Measurements from ENCODE around the gene GIPC3. TPM values are rescaled to one million over a fixed set of nuclear protein-coding genes. Genes with fewer than 3 reads are reported as not detected.

Gene GIPC3, protein sequence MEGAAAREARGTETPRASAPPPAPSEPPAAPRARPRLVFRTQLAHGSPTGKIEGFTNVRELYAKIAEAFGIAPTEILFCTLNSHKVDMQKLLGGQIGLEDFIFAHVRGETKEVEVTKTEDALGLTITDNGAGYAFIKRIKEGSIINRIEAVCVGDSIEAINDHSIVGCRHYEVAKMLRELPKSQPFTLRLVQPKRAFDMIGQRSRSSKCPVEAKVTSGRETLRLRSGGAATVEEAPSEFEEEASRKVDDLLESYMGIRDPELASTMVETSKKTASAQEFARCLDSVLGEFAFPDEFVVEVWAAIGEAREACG
- 1 to 10 TPM in 1 of 4 donors, under 1 TPM in 2, not detected in 1; 0.54 to 1.1 (median 0.62) TPM for polyA plus RNA-seq
- long read RNA-seq, donor 1: 0 reads
- long read RNA-seq, donor 2: 0 reads
- long read RNA-seq, donor 3: 0 reads
- long read RNA-seq, donor 4: 0 reads
- long read RNA-seq, donor 5: 0 reads
- long read RNA-seq, donor 6, full-length matches to known transcripts: 1 of 1 reads
- long read RNA-seq, donor 6, partial matches to known transcripts: 0 of 1 reads
- long read RNA-seq, donor 6, other reads (novel, unspliced or antisense): 0 of 1 reads
- long read RNA-seq, donor 7, full-length matches to known transcripts: 1 of 1 reads
- long read RNA-seq, donor 7, partial matches to known transcripts: 0 of 1 reads
- long read RNA-seq, donor 7, other reads (novel, unspliced or antisense): 0 of 1 reads
- long read RNA-seq, donor 8: 0 reads
- long read RNA-seq, donor 9: 0 reads
- long read RNA-seq, donor 10: 0 reads

DNA sequence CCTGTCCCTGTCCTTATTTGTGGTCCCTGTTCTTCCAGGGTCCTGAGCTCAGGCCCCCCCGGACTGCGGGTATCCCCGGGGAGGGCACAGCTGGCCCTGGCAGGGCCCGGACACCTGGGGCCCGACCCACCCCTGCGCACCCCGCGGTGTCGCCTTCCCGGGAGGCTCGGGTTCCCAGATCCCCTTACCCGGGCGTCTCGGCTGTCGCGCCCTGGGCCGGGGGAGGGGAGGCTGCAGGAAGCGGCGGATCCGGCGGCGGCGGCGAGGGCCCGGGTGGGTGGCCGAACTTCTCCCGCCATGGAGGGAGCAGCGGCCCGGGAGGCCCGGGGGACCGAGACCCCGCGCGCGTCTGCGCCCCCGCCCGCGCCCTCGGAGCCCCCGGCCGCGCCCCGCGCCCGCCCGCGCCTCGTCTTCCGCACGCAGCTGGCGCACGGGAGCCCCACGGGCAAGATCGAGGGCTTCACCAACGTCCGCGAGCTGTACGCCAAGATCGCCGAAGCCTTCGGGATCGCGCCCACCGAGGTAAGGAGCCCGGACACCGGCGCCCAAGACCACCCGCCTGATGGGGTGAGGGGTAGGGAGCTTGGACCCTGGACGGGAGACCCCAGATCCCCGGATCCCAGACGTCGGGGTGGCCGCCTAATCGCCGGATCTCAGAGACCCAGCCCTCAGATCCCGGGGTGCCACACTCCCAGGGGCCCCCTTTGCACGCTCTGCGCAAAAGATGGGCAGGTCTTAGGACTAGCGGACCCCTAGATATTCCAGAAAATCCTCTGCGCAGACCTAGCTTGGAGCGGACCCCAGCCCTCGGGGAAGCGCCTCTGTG lies at the start of gene GIPC3:
Gene GIPC3 (plus strand): TSS at position 178 of the 826 bp plus-strand sequence. CDS start 120 bp downstream, at position 298.
- peaks cover 0 to 3% (median 0%) of the 10 kb centered on the region in 3 donors for H3K4me1 ChIP-seq (ENCODE audit: control insufficient read depth in 3 of 3, insufficient read depth in 2 of 3, low read depth in 1 of 3, low read length in 2 of 3)
- no peaks in the 10 kb centered on the region for H3K9me3 ChIP-seq (ENCODE audit: control insufficient read depth in 2 of 2, insufficient read depth in 1 of 2, low read depth in 1 of 2, low read length in 1 of 2)
- H3K36me3 ChIP-seq (ENCODE audit: control insufficient read depth in 3 of 3, insufficient read depth in 2 of 3, low read depth in 1 of 3, low read length in 3 of 3): no peaks in the 10 kb centered on the region
- peaks cover 0 to 32% (median 0%) of the 10 kb centered on the region in 3 donors for H3K27me3 ChIP-seq (ENCODE audit: control insufficient read depth in 3 of 3, insufficient read depth in 3 of 3, low read length in 3 of 3)
- 4 to 10% (median 7%) methylated on average over 55 to 84 of the region's 84 CpGs for WGBS, 3 donors
- H3K4me3 ChIP-seq (ENCODE audit: low read depth in 1 of 3, low read length in 3 of 3): peak within 1 kb of the TSS in 2 of 3 donors; percentile 8 to 20
- no peak for DNase-seq
- no peak within 1 kb of the TSS for H3K27ac ChIP-seq (ENCODE audit: low read depth in 1 of 3, low read length in 2 of 3)
- FAIRE-seq: no peak

DNA sequence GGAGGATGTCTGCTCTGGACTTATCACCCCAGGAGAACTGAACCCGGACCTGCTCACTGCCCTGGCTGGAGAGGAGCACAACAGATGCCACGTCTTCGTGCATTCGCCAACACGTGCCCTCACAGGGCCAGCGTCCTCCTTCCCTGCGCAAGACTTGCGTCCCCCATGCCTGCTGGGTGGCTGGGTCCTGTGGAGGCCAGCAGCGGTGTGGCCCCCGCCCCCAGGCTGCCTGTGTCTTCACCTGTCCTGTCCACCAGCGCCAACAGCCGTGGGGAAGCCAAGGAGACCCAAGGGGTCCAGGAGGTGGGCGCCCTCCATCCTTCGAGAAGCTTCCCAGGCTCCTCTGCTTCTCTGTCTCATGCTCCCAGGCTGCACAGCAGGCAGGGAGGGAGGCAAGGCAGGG lies 49.7 kb upstream of the GIPC3 start:
- Histone ChIP-seq H3K4me1 (ENCODE audit: control insufficient read depth in 3 of 3, insufficient read depth in 2 of 3, low read depth in 1 of 3, low read length in 2 of 3) (no peaks in the 10 kb centered on the region), H3K36me3 (ENCODE audit: control insufficient read depth in 3 of 3, insufficient read depth in 2 of 3, low read depth in 1 of 3, low read length in 3 of 3) (peaks cover 8 to 93% (median 42%) of the 10 kb centered on the region in 3 donors), H3K27me3 (ENCODE audit: control insufficient read depth in 3 of 3, insufficient read depth in 3 of 3, low read length in 3 of 3) (no peaks in the 10 kb centered on the region), H3K9me3 (ENCODE audit: control insufficient read depth in 2 of 2, insufficient read depth in 1 of 2, low read depth in 1 of 2, low read length in 1 of 2) (peaks cover 0 to 4% of the 10 kb centered on the region in 2 donors), H3K4me3 (ENCODE audit: low read depth in 1 of 3, low read length in 3 of 3) (no peak overlapping the region), H3K27ac (ENCODE audit: low read depth in 1 of 3, low read length in 2 of 3) (no peak overlapping the region)
- DNase-seq (no peak), FAIRE-seq (no peak)
- WGBS, 3 donors: 94 to 96% (median 95%) methylated on average over 14 of the region's 14 CpGs

DNA sequence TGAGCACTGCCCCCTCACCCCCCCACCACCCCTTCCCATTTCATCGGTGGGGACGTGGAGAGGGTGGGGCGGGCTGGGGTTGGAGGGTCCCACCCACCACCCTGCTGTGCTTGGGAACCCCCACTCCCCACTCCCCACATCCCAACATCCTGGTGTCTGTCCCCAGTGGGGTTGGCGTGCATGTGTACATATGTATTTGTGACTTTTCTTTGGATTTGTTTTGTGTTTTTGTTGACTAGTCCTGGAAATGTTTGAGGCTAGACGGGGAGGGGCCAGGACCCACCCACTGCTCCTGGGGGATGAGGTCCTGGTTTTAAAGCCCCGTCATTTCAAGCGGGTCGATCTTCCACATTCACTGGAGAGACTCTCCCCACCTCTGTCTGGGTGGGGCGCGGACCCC lies 49.3 kb upstream of the GIPC3 start:
- H3K27ac ChIP-seq (ENCODE audit: low read depth in 1 of 3, low read length in 2 of 3): no peak overlapping the region
- H3K27me3 ChIP-seq (ENCODE audit: control insufficient read depth in 3 of 3, insufficient read depth in 3 of 3, low read length in 3 of 3): no peaks in the 10 kb centered on the region
- H3K9me3 ChIP-seq (ENCODE audit: control insufficient read depth in 2 of 2, insufficient read depth in 1 of 2, low read depth in 1 of 2, low read length in 1 of 2): peaks cover 0 to 4% of the 10 kb centered on the region in 2 donors
- WGBS, 3 donors: 87 to 96% (median 87%) methylated on average over 9 to 10 of the region's 10 CpGs
- H3K36me3 ChIP-seq (ENCODE audit: control insufficient read depth in 3 of 3, insufficient read depth in 2 of 3, low read depth in 1 of 3, low read length in 3 of 3): peaks cover 8 to 88% (median 40%) of the 10 kb centered on the region in 3 donors
- FAIRE-seq: no peak
- no peak for DNase-seq
- no peaks in the 10 kb centered on the region for H3K4me1 ChIP-seq (ENCODE audit: control insufficient read depth in 3 of 3, insufficient read depth in 2 of 3, low read depth in 1 of 3, low read length in 2 of 3)
- no peak overlapping the region for H3K4me3 ChIP-seq (ENCODE audit: low read depth in 1 of 3, low read length in 3 of 3)

DNA sequence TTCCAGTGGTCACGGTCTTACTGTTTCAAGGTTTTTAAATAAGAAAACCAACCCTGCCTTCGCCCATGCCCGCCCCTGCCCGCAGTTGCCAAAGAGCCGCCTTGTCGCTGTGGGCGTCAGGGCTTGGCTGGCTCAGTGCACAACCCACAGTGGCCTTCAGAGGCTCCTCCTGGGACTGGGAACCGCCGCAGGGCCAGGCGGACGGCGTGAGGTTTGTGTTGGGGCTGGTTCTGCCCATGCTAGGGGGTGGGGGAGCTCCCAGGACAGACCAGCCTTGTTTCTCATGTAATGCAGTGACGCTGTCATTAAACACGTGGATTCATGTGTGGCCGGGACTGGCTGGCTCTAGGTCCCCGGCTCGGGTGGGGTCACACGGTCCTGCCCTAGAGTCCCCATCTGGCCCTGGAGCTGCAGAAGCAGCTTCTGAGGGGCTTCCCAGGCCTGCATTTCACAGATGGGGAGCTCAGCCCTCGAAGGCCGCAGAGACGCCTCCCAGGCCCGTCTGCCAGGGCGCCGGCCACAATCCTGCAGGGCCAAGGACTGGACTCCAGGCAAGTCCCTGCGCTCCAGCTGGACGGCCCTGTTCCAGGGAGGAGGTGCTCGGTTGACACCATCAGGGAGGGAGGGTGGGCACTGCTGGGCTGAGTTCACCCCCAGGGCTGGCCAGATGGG lies 48.7 kb upstream of the GIPC3 start:
- H3K4me3 ChIP-seq (ENCODE audit: low read depth in 1 of 3, low read length in 3 of 3): no peak overlapping the region
- DNase-seq: no peak
- H3K36me3 ChIP-seq (ENCODE audit: control insufficient read depth in 3 of 3, insufficient read depth in 2 of 3, low read depth in 1 of 3, low read length in 3 of 3): peaks cover 8 to 83% (median 38%) of the 10 kb centered on the region in 3 donors
- FAIRE-seq: no peak
- no peaks in the 10 kb centered on the region for H3K27me3 ChIP-seq (ENCODE audit: control insufficient read depth in 3 of 3, insufficient read depth in 3 of 3, low read length in 3 of 3)
- 78 to 90% (median 84%) methylated on average over 26 to 27 of the region's 27 CpGs for WGBS, 3 donors
- H3K27ac ChIP-seq (ENCODE audit: low read depth in 1 of 3, low read length in 2 of 3): no peak overlapping the region
- peaks cover 0 to 4% of the 10 kb centered on the region in 2 donors for H3K9me3 ChIP-seq (ENCODE audit: control insufficient read depth in 2 of 2, insufficient read depth in 1 of 2, low read depth in 1 of 2, low read length in 1 of 2)
- no peaks in the 10 kb centered on the region for H3K4me1 ChIP-seq (ENCODE audit: control insufficient read depth in 3 of 3, insufficient read depth in 2 of 3, low read depth in 1 of 3, low read length in 2 of 3)

DNA sequence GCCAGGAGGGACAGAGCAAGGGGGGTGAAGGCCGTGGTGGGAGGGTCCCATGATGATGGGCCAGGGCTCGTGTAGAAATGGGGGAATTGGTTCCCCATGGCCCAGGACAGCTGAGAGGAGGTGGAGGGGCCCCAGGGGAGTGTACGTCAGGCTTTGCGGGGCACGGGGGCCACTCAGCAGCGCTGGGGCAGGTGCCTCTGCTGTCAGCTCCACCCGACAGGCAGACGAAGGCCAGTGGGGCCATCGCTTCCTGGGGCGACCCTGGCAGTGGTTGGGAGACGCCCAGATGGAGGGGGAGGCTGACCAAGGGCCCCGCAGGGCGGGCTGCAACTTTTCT lies 48.2 kb upstream of the GIPC3 start:
- Histone ChIP-seq H3K4me1 (ENCODE audit: control insufficient read depth in 3 of 3, insufficient read depth in 2 of 3, low read depth in 1 of 3, low read length in 2 of 3) (no peaks in the 10 kb centered on the region), H3K36me3 (ENCODE audit: control insufficient read depth in 3 of 3, insufficient read depth in 2 of 3, low read depth in 1 of 3, low read length in 3 of 3) (peaks cover 8 to 78% (median 33%) of the 10 kb centered on the region in 3 donors), H3K27me3 (ENCODE audit: control insufficient read depth in 3 of 3, insufficient read depth in 3 of 3, low read length in 3 of 3) (no peaks in the 10 kb centered on the region), H3K4me3 (ENCODE audit: low read depth in 1 of 3, low read length in 3 of 3) (no peak overlapping the region), H3K27ac (ENCODE audit: low read depth in 1 of 3, low read length in 2 of 3) (no peak overlapping the region), H3K9me3 (ENCODE audit: control insufficient read depth in 2 of 2, insufficient read depth in 1 of 2, low read depth in 1 of 2, low read length in 1 of 2) (peaks cover 0 to 4% of the 10 kb centered on the region in 2 donors)
- no peak for DNase-seq
- FAIRE-seq: no peak
- 72 to 89% (median 86%) methylated on average over 13 of the region's 13 CpGs for WGBS, 3 donors

DNA sequence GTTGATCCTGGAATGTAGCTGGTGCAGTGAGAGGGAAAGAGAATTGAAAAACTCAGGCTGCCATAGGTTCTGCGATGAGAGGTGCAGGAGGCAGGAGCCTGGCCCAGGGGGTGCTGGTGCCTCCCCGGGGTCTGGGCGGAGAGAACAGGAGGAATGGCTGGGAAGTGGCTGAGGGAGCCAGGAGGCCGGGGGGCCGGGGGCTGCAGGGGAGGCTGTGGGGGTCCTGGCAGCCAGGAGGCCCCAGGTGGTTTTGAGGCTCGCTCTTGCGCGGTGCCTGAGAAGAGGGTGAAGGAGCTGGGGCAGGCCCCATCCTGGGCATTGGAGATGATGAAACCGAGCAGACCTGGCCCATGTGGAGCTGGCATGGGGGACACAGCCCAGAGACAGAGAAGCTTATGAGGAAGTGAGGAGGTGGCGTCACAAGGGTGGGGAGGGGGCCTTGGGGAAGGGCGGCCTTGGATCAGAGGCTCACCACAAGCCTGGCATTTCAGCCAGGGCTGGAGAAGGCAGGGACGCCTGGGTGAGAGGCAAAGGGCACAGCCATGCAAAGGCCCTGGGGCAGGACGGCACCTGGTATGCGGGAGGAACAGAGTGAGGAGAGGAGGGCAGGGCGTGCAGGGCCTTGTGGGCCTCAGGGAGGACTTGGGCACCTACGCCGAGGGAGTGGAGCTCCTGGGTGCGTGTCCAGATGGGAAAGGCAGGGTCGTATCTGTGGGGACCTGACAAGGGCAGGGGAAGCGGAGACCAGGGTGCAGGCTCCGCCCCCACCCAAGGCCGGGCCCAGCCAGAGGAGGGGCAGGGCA lies 47.6 kb upstream of the GIPC3 start:
- no peak for DNase-seq
- no peak for FAIRE-seq
- H3K27me3 ChIP-seq (ENCODE audit: control insufficient read depth in 3 of 3, insufficient read depth in 3 of 3, low read length in 3 of 3): no peaks in the 10 kb centered on the region
- peaks cover 8 to 73% (median 30%) of the 10 kb centered on the region in 3 donors for H3K36me3 ChIP-seq (ENCODE audit: control insufficient read depth in 3 of 3, insufficient read depth in 2 of 3, low read depth in 1 of 3, low read length in 3 of 3)
- H3K27ac ChIP-seq (ENCODE audit: low read depth in 1 of 3, low read length in 2 of 3): no peak overlapping the region
- peaks cover 0 to 4% of the 10 kb centered on the region in 2 donors for H3K9me3 ChIP-seq (ENCODE audit: control insufficient read depth in 2 of 2, insufficient read depth in 1 of 2, low read depth in 1 of 2, low read length in 1 of 2)
- 82 to 89% (median 83%) methylated on average over 20 to 22 of the region's 22 CpGs for WGBS, 3 donors
- H3K4me1 ChIP-seq (ENCODE audit: control insufficient read depth in 3 of 3, insufficient read depth in 2 of 3, low read depth in 1 of 3, low read length in 2 of 3): no peaks in the 10 kb centered on the region
- H3K4me3 ChIP-seq (ENCODE audit: low read depth in 1 of 3, low read length in 3 of 3): no peak overlapping the region

DNA sequence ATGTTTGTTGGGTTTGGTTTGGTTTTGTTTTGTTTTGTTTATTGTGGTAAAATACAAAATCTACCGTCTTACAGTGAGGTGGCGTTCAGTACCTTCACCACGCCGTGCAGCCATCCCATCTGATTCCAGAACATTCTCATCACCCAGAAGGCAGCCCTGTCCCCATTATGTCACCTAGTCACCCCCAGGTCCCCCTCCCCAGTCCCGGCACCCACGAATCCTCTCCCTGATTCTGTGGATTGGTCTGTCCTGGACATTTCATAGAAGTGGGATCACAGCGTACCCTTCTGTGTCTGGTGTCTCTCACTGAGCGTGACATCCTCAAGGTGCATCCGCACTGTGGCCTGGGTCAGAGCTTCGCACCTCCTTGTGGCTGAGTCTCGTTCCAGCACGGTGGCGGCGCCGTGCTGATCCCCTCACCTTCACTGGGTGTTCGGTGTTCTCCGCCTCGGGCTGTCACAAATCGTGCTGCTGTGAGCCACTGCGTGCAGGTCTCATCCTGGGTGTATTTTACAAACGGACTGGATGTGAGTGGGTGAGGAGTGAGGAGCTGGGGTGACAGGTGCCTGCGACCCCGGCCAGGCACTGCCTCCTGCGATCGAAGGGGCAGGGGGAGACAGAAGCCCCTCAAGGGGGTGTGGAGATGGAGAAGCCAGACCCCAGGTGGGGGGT lies 46.9 kb upstream of the GIPC3 start:
- peaks cover 8 to 70% (median 23%) of the 10 kb centered on the region in 3 donors for H3K36me3 ChIP-seq (ENCODE audit: control insufficient read depth in 3 of 3, insufficient read depth in 2 of 3, low read depth in 1 of 3, low read length in 3 of 3)
- H3K4me1 ChIP-seq (ENCODE audit: control insufficient read depth in 3 of 3, insufficient read depth in 2 of 3, low read depth in 1 of 3, low read length in 2 of 3): no peaks in the 10 kb centered on the region
- no peak overlapping the region for H3K4me3 ChIP-seq (ENCODE audit: low read depth in 1 of 3, low read length in 3 of 3)
- FAIRE-seq (no peak), DNase-seq (no peak)
- H3K9me3 ChIP-seq (ENCODE audit: control insufficient read depth in 2 of 2, insufficient read depth in 1 of 2, low read depth in 1 of 2, low read length in 1 of 2): peaks cover 0 to 4% of the 10 kb centered on the region in 2 donors
- 80 to 87% (median 81%) methylated on average over 25 of the region's 25 CpGs for WGBS, 3 donors
- H3K27ac ChIP-seq (ENCODE audit: low read depth in 1 of 3, low read length in 2 of 3): no peak overlapping the region
- no peaks in the 10 kb centered on the region for H3K27me3 ChIP-seq (ENCODE audit: control insufficient read depth in 3 of 3, insufficient read depth in 3 of 3, low read length in 3 of 3)

All from small intestine (tissue), 16 donors.